Subcutaneous abdominal adipose tissue (tissue), 5 donors: ENCODE results near the gene CFAP299.
A peak's percentile ranks its signal among the peaks of the same experiment; 100 is the strongest.

ENCODE experiments used
- H3K27ac ChIP-seq: one replicate; pipeline ENCODE4 v1.7.0; 2013; ENCODE audit warnings: low read depth, mild to moderate bottlenecking, inconsistent platforms, low read length, moderate library complexity
- H3K27me3 ChIP-seq, 5 donors: one replicate each; pipeline ENCODE4 v1.7.0; 2013; ENCODE audit warnings: low read length in 5 of 5, inconsistent platforms in 1 of 5; ENCODE audit not compliant: control insufficient read depth in 5 of 5, insufficient read depth in 4 of 5
- H3K36me3 ChIP-seq, 5 donors: one replicate each; pipeline ENCODE4 v1.7.0; 2013; ENCODE audit warnings: low read length in 5 of 5; ENCODE audit not compliant: control insufficient read depth in 5 of 5, insufficient read depth in 5 of 5
- H3K4me1 ChIP-seq, 5 donors: one replicate each; pipeline ENCODE4 v1.7.0; 2013; ENCODE audit warnings: low read length in 5 of 5, mild to moderate bottlenecking in 3 of 5, moderate library complexity in 1 of 5; ENCODE audit not compliant: control insufficient read depth in 5 of 5, insufficient read depth in 5 of 5
- H3K4me3 ChIP-seq, 5 donors: one replicate each; pipeline ENCODE4 v1.7.0; 2013; ENCODE audit warnings: low read length in 5 of 5, low read depth in 1 of 5
- H3K9ac ChIP-seq, 5 donors: one replicate each; pipeline ENCODE4 v1.7.0; 2013; ENCODE audit warnings: low read length in 5 of 5, mild to moderate bottlenecking in 4 of 5, moderate library complexity in 3 of 5
- H3K9me3 ChIP-seq, 5 donors: one replicate each; pipeline ENCODE4 v1.7.0; 2013; ENCODE audit warnings: low read length in 5 of 5; ENCODE audit not compliant: control insufficient read depth in 5 of 5
- donor health status: healthy.
- donor health status: healthy.
- donor health status: healthy.
- donor health status: healthy.
- donor health status: healthy.

The CFAP299 gene

DNA sequence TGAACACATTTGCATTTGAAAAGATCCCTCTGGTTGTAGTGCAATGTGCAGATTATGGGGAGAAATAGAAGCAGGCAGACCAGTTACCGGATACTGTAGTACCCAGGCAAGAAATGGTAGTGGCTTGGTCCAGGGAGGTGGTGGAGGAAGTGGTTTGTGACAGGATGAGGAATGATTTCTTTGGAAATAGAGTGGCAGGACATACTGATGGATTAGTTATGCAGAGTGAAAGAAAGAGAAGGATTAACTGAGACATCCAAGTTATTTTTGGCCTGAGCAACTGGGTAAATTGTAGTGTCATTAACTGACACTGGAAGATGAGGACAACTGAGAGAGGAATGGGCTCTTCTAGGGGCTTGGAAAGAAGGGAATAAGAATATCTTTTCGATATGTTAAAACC lies 139.7 kb downstream of the CFAP299 start:
- no peak overlapping the region for H3K4me3 ChIP-seq
- no peaks in the 10 kb centered on the region for H3K27me3 ChIP-seq
- H3K27ac ChIP-seq, result no peak overlapping the region
- H3K9me3 ChIP-seq, result no peaks in the 10 kb centered on the region
- H3K9ac ChIP-seq, result no peak overlapping the region
- peaks cover 0 to 4% (median 0%) of the 10 kb centered on the region in 5 donors for H3K4me1 ChIP-seq
- no peaks in the 10 kb centered on the region for H3K36me3 ChIP-seq

DNA sequence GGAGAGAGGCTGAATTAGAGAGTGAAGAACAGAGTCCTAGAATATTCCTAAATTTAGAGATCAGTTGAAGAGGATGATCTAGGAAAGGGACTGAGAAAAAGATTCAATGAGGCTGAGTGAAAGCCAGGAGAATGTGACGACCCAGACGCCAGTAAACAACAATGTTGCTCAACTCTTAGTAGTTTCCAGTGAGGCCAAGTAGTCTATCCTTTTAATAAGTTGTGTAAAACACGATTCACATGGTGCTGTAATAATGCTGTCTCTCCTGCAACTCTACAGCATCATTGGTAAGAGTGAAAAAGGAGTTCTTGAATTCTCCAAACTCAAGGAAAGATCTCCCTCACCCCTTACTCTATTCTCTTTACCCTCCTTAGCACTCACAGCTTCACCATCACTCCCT lies 140.3 kb downstream of the CFAP299 start:
- no peak overlapping the region for H3K9ac ChIP-seq
- H3K4me3 ChIP-seq, result no peak overlapping the region
- peaks cover 0 to 4% (median 0%) of the 10 kb centered on the region in 5 donors for H3K4me1 ChIP-seq
- H3K27me3 ChIP-seq, result no peaks in the 10 kb centered on the region
- no peaks in the 10 kb centered on the region for H3K9me3 ChIP-seq
- H3K27ac ChIP-seq, result no peak overlapping the region
- H3K36me3 ChIP-seq, result no peaks in the 10 kb centered on the region

DNA sequence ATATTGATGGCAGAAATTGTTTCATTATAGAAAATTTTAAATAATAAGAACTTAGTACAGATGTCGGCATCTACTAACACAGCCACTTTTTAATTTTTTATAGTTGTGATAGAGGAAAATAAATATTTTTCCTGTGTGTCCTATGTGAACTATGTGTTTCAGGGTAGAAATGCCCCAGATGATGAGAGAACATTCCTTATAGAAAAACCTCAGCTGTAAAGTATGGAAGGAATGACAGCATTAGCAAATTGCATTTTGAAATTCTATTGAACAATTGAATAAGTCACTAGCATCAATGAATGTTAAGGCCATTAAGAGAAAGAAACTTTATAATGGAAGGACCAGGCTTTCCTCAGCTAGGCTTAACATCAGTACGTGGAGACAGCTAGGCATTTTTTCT lies 149.2 kb downstream of the CFAP299 start:
- Histone ChIP-seq H3K36me3 (no peaks in the 10 kb centered on the region), H3K9ac (no peak overlapping the region), H3K4me1 (peaks cover 0 to 5% (median 0%) of the 10 kb centered on the region in 5 donors), H3K27me3 (no peaks in the 10 kb centered on the region), H3K4me3 (no peak overlapping the region), H3K27ac (no peak overlapping the region), H3K9me3 (no peaks in the 10 kb centered on the region)

DNA sequence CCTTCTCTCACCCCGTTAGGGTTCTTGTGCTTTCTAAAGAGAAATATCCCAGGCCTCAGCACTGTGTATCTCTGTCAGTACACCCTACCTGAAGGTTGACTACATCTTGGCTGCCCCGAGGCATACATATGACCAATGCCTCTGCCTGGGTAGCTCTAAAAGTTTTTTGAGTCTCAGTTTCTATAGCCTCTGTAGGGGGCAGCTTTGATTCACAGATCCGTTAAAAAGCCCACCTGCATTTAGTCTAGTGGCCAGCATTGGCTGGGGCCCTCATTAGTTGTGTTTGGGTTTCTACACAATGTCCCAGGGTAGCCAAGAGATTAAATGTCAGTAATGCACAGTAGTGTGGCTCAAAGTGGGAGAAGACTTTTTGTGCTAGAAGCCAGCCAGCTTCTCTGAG lies 151.1 kb downstream of the CFAP299 start:
- no peaks in the 10 kb centered on the region for H3K9me3 ChIP-seq
- no peak overlapping the region for H3K9ac ChIP-seq
- no peaks in the 10 kb centered on the region for H3K36me3 ChIP-seq
- H3K27ac ChIP-seq, result no peak overlapping the region
- H3K27me3 ChIP-seq, result no peaks in the 10 kb centered on the region
- no peak overlapping the region for H3K4me3 ChIP-seq
- H3K4me1 ChIP-seq, result peaks cover 0 to 6% (median 0%) of the 10 kb centered on the region in 5 donors

DNA sequence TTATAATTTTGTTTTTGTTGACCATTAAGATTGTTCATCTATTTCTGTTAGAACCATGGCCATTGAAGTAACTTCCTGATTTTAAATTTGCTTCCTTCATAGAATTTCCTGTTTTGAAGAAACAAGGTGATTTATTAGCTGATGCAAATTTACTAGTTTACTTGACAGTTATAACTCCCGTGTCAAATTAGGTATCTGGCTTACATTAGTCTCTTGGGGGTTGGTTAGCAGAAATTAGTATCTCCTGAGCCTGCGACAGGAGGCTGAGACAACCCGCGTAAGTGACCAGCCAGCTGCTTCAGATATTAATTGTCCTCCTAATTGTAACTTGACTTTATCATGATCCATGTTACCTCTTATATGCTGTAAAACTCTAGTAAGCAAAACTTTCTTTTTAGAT lies 154.3 kb downstream of the CFAP299 start:
- H3K27ac ChIP-seq, result no peak overlapping the region
- H3K9ac ChIP-seq, result no peak overlapping the region
- H3K9me3 ChIP-seq, result no peaks in the 10 kb centered on the region
- peak overlapping the region in 1 of 5 donors; percentile 6 for H3K4me3 ChIP-seq
- peaks cover 0 to 6% (median 0%) of the 10 kb centered on the region in 5 donors for H3K4me1 ChIP-seq
- no peaks in the 10 kb centered on the region for H3K27me3 ChIP-seq
- no peaks in the 10 kb centered on the region for H3K36me3 ChIP-seq

DNA sequence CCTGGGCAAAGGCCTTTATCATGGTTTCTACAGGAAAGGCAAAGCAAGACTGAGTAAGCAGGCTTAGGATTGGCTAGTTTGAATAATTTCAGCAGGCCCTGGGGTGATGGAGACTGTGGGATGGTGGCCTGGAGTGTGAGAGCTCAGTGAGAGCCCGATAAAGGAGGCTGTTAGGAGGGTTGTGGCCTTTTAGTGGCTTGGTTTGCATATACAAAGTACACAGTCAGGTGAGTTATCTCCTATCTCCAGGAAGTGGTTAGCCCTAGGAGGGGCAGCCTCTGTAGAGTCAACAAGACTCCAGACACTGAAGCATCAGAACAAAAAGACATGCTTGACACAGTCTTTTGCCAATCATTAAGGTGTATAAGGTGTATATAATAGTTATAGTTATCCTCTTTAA lies 157.2 kb downstream of the CFAP299 start:
- Histone ChIP-seq H3K9ac (no peak overlapping the region), H3K36me3 (no peaks in the 10 kb centered on the region), H3K27ac (no peak overlapping the region)

DNA sequence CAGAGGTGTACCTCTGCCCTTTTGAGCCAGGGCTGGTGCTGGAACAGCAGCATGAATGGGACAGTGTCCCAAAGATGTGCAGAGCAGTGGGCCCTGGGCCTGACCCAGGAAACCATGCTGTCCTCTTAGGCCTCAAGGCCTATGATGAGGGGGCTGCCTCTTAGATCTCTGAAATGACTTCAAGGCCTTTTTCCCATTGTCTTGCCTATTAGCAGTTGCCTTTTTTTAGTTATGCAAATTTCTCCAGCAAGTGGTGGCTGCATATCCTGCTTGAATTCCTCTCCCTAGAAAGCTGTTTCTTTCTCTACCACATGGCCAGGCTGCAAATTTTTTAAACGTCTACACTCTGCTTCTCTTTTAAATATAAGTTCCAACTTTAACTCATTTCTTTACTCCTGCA lies 160.3 kb downstream of the CFAP299 start:
- H3K27ac ChIP-seq, result no peak overlapping the region
- H3K4me3 ChIP-seq, result no peak overlapping the region
- H3K4me1 ChIP-seq, result no peaks in the 10 kb centered on the region
- H3K9me3 ChIP-seq, result peaks cover 0 to 7% (median 0%) of the 10 kb centered on the region in 5 donors
- H3K27me3 ChIP-seq, result no peaks in the 10 kb centered on the region
- H3K9ac ChIP-seq, result no peak overlapping the region
- H3K36me3 ChIP-seq, result no peaks in the 10 kb centered on the region

More for the DNA sequence above, 157.2 kb downstream of the CFAP299 start:
- Histone ChIP-seq H3K4me1 (peaks cover 0 to 6% (median 0%) of the 10 kb centered on the region in 5 donors), H3K27me3 (no peaks in the 10 kb centered on the region), H3K4me3 (no peak overlapping the region), H3K9me3 (peaks cover 0 to 5% (median 0%) of the 10 kb centered on the region in 5 donors)

DNA sequence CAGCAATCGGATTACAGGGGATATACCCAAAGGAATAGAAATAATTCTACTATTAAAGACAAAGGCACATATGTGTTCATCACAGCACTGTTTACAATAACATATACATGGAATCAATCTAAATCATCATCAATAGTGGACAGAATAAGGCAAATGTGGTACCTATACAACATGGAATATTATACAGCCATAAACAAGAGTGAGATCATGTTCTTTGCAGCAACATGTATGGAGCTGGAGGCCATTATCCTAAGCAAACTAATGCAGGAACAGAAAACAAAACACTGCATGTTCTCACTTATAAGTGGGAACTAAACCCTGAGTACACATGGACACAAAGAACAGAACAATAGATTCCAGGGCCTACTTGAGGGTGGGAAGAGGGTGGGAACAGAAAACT lies 163.2 kb downstream of the CFAP299 start:
- H3K9me3 ChIP-seq, result peaks cover 0 to 7% (median 0%) of the 10 kb centered on the region in 5 donors
- no peaks in the 10 kb centered on the region for H3K4me1 ChIP-seq
- no peak overlapping the region for H3K9ac ChIP-seq
- H3K27me3 ChIP-seq, result no peaks in the 10 kb centered on the region
- no peak overlapping the region for H3K27ac ChIP-seq
- H3K36me3 ChIP-seq, result no peaks in the 10 kb centered on the region
- H3K4me3 ChIP-seq, result no peak overlapping the region

DNA sequence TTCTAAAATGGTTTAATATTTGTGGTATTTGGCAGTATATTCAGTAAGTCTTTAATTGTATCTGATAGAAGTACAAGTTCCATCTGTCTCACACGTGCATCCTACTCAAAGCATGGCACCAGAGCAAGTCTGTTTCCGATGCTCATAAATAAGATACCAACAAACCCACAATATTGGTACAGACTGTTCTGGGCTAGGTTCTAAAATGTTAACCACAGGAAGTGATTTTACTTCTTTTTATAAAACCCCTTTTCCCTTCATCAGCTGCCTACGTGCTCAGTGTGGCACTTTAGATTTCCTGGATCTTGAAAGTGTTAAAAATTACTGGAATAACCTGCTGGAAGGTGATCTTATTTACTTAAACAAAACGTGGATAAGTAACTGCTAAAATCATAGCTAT lies 165.1 kb downstream of the CFAP299 start:
- Histone ChIP-seq H3K9me3 (peaks cover 0 to 7% (median 0%) of the 10 kb centered on the region in 5 donors), H3K9ac (no peak overlapping the region), H3K27me3 (no peaks in the 10 kb centered on the region), H3K4me3 (no peak overlapping the region), H3K4me1 (no peaks in the 10 kb centered on the region), H3K27ac (no peak overlapping the region), H3K36me3 (no peaks in the 10 kb centered on the region)

DNA sequence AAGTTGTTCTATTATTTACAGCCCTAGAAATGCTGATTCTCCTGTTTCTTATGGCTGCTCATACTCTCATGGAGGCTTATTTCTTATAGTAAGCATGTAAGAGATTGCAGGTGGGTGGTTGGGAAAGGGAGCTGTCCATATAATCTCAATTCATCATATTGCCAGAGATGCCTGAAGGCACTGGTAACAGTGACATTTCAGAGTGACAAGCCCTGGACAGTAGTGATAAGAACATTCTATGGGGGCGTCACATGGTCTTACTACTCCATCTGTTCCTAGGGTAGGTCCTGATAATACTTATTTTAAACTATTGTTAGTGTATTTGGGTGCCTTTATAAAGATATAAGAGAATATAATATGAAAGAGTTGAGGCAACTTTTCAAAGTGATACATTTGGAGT lies 171.5 kb downstream of the CFAP299 start:
- H3K9ac ChIP-seq, result no peak overlapping the region
- H3K4me1 ChIP-seq, result no peaks in the 10 kb centered on the region
- no peaks in the 10 kb centered on the region for H3K36me3 ChIP-seq
- no peaks in the 10 kb centered on the region for H3K9me3 ChIP-seq
- no peak overlapping the region for H3K4me3 ChIP-seq
- H3K27me3 ChIP-seq, result no peaks in the 10 kb centered on the region
- H3K27ac ChIP-seq, result no peak overlapping the region

DNA sequence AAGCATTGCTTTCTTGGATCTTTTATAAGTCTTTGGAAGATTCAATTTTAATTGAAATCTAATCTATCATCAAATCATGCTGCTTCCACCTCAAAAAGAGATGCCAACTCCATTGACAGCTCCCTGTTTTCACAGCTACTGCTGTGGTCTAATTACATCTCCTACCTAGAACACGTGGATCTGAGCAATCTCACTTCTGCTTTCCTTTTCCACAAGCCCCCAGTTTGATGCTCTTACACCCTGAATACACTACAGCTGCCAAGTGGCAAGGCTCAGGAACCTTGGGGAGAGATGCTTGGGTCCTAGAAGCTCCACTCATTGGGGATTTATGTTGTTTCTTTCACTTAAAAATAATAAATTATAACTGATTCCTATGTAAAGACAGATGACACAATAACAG lies 172.0 kb downstream of the CFAP299 start:
- Histone ChIP-seq H3K4me3 (no peak overlapping the region), H3K9me3 (no peaks in the 10 kb centered on the region), H3K36me3 (no peaks in the 10 kb centered on the region), H3K9ac (no peak overlapping the region), H3K4me1 (no peaks in the 10 kb centered on the region), H3K27me3 (no peaks in the 10 kb centered on the region), H3K27ac (no peak overlapping the region)
